H1 (cell line): ENCODE results near the gene GSTO1. TPM values are rescaled to one million over a fixed set of nuclear protein-coding genes. Genes with fewer than 3 reads are reported as not detected.

ENCODE experiments used
- BRCA1 ChIP-seq: IDR thresholded peaks from 2 replicates; pipeline ENCODE4 v1.6.1; 2012; ENCODE audit warnings: low read depth, low read length, improper control_type of control experiment
- CEBPB ChIP-seq: IDR thresholded peaks from 2 replicates; pipeline ENCODE4 v1.6.1; 2012; ENCODE audit warnings: low read depth, low read length
- CHD1 ChIP-seq: IDR thresholded peaks from 2 replicates; pipeline ENCODE4 v1.6.1; 2012; ENCODE audit warnings: low read depth, low read length, improper control_type of control experiment
- CTBP2 ChIP-seq: IDR thresholded peaks from 2 replicates; pipeline ENCODE4 v1.7.0; 2011; ENCODE audit warnings: borderline replicate concordance, mild to moderate bottlenecking, moderate library complexity, mixed read lengths, low read length; ENCODE audit not compliant: insufficient read depth, insufficient read length
- polyA plus RNA-seq, 7 experiments: library from polyadenylated mRNA; depleted of rRNA in 3 of 7; stranded (reverse) in 5 of 7; unstranded in 2 of 7; fragments of >200 nt in 5 of 7; fragments of 200-250 nt in 2 of 7; gene quantifications; 1 replicate in 5 of 7; 2 replicates in 1 of 7; 4 replicates in 1 of 7; pipeline versions ENCODE4 v1.2.1 to v1.2.3, GENCODE V29; 2011 to 2013; ENCODE audit warnings: missing spikeins in 2 of 7, mixed read lengths in 2 of 7
- total RNA-seq: library from RNA; stranded (reverse); fragmentation: NEBNext Ultra II Directional; extraction: Animal tissue kit (Norgen Biotek cat#: 25700); gene quantifications from 2 replicates; pipeline ENCODE4 v1.2.1, GENCODE V29; 2021
- TF ChIP-seq, protein P1 (sequence below): IDR thresholded peaks from 2 replicates; pipeline ENCODE4 v1.6.1; 2011; ENCODE audit warnings: low read depth, mild to moderate bottlenecking, low read length; ENCODE audit not compliant: insufficient read depth
- TF ChIP-seq, protein P2 (sequence below): IDR thresholded peaks from 2 replicates; pipeline ENCODE4 v1.6.1; 2012; ENCODE audit warnings: low read length, inconsistent platforms
- TF ChIP-seq, protein P3 (sequence below): fragments of 300-600 bp; sonication (generic); IDR thresholded peaks from 2 replicates; pipeline ENCODE4 v1.7.1; 2012; ENCODE audit warnings: low read length, moderate library complexity, mild to moderate bottlenecking, inconsistent platforms; ENCODE audit not compliant: insufficient replicate concordance

Gene GSTO1
- total and polyA plus RNA-seq, 2 of the 8 experiments (the other 6 are each of a cell fraction or from before 2014, with no cell fraction given): 22.4 to 32.5 TPM

DNA sequence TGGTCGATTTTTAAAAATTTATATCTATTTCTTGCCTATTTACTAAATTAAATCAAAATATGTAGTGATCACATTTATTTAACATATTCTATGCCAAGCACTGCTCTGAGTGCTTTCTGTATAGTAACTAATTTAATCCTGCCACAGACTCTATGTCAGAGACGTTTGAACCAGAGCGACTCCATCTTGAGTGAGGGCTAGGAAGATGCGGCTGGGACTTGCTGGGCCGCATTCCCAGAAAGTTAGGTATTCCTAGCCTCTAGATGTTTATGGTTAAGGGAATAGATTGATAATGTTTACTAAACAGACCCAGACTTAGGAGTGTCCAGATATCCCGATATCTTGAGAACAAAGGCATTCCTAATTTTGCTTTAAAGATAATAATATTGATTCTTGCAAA, 3.2 kb upstream of the GSTO1 start (continued):
- TF ChIP-seq, protein P1, sequence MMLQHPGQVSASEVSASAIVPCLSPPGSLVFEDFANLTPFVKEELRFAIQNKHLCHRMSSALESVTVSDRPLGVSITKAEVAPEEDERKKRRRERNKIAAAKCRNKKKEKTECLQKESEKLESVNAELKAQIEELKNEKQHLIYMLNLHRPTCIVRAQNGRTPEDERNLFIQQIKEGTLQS: no peak
- TF ChIP-seq CHD1: no peak
- TF ChIP-seq, protein P2, sequence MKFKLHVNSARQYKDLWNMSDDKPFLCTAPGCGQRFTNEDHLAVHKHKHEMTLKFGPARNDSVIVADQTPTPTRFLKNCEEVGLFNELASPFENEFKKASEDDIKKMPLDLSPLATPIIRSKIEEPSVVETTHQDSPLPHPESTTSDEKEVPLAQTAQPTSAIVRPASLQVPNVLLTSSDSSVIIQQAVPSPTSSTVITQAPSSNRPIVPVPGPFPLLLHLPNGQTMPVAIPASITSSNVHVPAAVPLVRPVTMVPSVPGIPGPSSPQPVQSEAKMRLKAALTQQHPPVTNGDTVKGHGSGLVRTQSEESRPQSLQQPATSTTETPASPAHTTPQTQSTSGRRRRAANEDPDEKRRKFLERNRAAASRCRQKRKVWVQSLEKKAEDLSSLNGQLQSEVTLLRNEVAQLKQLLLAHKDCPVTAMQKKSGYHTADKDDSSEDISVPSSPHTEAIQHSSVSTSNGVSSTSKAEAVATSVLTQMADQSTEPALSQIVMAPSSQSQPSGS: no peak
- no peak for TF ChIP-seq BRCA1
- TF ChIP-seq, protein P3, sequence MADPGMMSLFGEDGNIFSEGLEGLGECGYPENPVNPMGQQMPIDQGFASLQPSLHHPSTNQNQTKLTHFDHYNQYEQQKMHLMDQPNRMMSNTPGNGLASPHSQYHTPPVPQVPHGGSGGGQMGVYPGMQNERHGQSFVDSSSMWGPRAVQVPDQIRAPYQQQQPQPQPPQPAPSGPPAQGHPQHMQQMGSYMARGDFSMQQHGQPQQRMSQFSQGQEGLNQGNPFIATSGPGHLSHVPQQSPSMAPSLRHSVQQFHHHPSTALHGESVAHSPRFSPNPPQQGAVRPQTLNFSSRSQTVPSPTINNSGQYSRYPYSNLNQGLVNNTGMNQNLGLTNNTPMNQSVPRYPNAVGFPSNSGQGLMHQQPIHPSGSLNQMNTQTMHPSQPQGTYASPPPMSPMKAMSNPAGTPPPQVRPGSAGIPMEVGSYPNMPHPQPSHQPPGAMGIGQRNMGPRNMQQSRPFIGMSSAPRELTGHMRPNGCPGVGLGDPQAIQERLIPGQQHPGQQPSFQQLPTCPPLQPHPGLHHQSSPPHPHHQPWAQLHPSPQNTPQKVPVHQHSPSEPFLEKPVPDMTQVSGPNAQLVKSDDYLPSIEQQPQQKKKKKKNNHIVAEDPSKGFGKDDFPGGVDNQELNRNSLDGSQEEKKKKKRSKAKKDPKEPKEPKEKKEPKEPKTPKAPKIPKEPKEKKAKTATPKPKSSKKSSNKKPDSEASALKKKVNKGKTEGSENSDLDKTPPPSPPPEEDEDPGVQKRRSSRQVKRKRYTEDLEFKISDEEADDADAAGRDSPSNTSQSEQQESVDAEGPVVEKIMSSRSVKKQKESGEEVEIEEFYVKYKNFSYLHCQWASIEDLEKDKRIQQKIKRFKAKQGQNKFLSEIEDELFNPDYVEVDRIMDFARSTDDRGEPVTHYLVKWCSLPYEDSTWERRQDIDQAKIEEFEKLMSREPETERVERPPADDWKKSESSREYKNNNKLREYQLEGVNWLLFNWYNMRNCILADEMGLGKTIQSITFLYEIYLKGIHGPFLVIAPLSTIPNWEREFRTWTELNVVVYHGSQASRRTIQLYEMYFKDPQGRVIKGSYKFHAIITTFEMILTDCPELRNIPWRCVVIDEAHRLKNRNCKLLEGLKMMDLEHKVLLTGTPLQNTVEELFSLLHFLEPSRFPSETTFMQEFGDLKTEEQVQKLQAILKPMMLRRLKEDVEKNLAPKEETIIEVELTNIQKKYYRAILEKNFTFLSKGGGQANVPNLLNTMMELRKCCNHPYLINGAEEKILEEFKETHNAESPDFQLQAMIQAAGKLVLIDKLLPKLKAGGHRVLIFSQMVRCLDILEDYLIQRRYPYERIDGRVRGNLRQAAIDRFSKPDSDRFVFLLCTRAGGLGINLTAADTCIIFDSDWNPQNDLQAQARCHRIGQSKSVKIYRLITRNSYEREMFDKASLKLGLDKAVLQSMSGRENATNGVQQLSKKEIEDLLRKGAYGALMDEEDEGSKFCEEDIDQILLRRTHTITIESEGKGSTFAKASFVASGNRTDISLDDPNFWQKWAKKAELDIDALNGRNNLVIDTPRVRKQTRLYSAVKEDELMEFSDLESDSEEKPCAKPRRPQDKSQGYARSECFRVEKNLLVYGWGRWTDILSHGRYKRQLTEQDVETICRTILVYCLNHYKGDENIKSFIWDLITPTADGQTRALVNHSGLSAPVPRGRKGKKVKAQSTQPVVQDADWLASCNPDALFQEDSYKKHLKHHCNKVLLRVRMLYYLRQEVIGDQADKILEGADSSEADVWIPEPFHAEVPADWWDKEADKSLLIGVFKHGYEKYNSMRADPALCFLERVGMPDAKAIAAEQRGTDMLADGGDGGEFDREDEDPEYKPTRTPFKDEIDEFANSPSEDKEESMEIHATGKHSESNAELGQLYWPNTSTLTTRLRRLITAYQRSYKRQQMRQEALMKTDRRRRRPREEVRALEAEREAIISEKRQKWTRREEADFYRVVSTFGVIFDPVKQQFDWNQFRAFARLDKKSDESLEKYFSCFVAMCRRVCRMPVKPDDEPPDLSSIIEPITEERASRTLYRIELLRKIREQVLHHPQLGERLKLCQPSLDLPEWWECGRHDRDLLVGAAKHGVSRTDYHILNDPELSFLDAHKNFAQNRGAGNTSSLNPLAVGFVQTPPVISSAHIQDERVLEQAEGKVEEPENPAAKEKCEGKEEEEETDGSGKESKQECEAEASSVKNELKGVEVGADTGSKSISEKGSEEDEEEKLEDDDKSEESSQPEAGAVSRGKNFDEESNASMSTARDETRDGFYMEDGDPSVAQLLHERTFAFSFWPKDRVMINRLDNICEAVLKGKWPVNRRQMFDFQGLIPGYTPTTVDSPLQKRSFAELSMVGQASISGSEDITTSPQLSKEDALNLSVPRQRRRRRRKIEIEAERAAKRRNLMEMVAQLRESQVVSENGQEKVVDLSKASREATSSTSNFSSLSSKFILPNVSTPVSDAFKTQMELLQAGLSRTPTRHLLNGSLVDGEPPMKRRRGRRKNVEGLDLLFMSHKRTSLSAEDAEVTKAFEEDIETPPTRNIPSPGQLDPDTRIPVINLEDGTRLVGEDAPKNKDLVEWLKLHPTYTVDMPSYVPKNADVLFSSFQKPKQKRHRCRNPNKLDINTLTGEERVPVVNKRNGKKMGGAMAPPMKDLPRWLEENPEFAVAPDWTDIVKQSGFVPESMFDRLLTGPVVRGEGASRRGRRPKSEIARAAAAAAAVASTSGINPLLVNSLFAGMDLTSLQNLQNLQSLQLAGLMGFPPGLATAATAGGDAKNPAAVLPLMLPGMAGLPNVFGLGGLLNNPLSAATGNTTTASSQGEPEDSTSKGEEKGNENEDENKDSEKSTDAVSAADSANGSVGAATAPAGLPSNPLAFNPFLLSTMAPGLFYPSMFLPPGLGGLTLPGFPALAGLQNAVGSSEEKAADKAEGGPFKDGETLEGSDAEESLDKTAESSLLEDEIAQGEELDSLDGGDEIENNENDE: no peak
- no peak for TF ChIP-seq CEBPB
- no peak for TF ChIP-seq CTBP2
